Smooth muscle cell (in vitro differentiated cells): Measurements from ENCODE around the gene SFRP5. TPM values are rescaled to one million over a fixed set of nuclear protein-coding genes. Genes with fewer than 3 reads are reported as not detected.

Source experiments
- DNase-seq: peaks from one replicate; lab custom pipeline; 2025; ENCODE audit not compliant: unreplicated experiment; lab: John Stamatoyannopoulos, UW
- H2AFZ ChIP-seq: fragments of 200-600 bp; sonication (generic); 2 replicates; pipeline ENCODE4 v1.6.0; 2016; ENCODE audit warnings: antibody characterized with exemption, low read depth, mild to moderate bottlenecking
- H3F3A ChIP-seq: fragments of 200-600 bp; sonication (generic); 2 replicates; pipeline ENCODE4 v1.6.0; 2017; ENCODE audit warnings: antibody characterized with exemption, low read depth
- H3K27ac ChIP-seq: fragments of 200-600 bp; sonication (generic); 2 replicates; pipeline ENCODE4 v1.5.1; 2016; ENCODE audit warnings: low read depth, mild to moderate bottlenecking
- H3K27me3 ChIP-seq: fragments of 200-600 bp; sonication (generic); 2 replicates; pipeline ENCODE4 v1.6.1; 2016; ENCODE audit warnings: low read depth, mild to moderate bottlenecking
- H3K36me3 ChIP-seq: fragments of 200-600 bp; sonication (generic); 2 replicates; pipeline ENCODE4 v1.5.1; 2016; ENCODE audit warnings: low read depth
- H3K4me1 ChIP-seq: fragments of 200-600 bp; sonication (generic); 2 replicates; pipeline ENCODE4 v1.5.1; 2016; ENCODE audit warnings: low read depth
- H3K4me2 ChIP-seq: fragments of 200-600 bp; sonication (generic); 2 replicates; pipeline ENCODE4 v1.6.0; 2016; ENCODE audit warnings: mild to moderate bottlenecking
- H3K4me3 ChIP-seq: fragments of 200-600 bp; sonication (generic); 2 replicates; pipeline ENCODE4 v1.5.1; 2016; ENCODE audit warnings: mild to moderate bottlenecking
- H3K79me2 ChIP-seq: fragments of 200-600 bp; sonication (generic); 2 replicates; pipeline ENCODE4 v1.6.0; 2016; ENCODE audit warnings: low read depth, mild to moderate bottlenecking
- H3K9ac ChIP-seq: fragments of 200-600 bp; sonication (generic); 2 replicates; pipeline ENCODE4 v1.6.0; 2016; ENCODE audit warnings: low read depth
- H3K9me3 ChIP-seq: fragments of 200-600 bp; sonication (generic); replicated peaks from 2 replicates; pipeline ENCODE4 v1.5.1; 2016; ENCODE audit warnings: low read depth
- H4K20me1 ChIP-seq: fragments of 200-600 bp; sonication (generic); 2 replicates; pipeline ENCODE4 v1.6.0; 2016; ENCODE audit warnings: low read depth
- WGBS: methylation state at CpG from one replicate; pipeline ENCODE4 v1.1.7; 2016; ENCODE audit warnings: low lambda C conversion rate; 5-methylcytosine and 5-hydroxymethylcytosine counted together
- polyA plus RNA-seq: library from polyadenylated mRNA; unstranded; fragments of >200 nt; fragmentation: Nextera tagmentation; extraction: Ambion mirVana; gene quantifications from 2 replicates; pipeline ENCODE4 v1.2.1, GENCODE V29; 2016
- total RNA-seq: library from RNA; depleted of rRNA; stranded (reverse); fragments of >200 nt; gene quantifications from 2 replicates; pipeline ENCODE4 v1.2.3, GENCODE V29; 2014
- TF ChIP-seq, protein P1 (sequence below): fragments of 200-600 bp; sonication (generic); IDR thresholded peaks from 2 replicates; pipeline ENCODE4 v1.5.1; 2017; ENCODE audit warnings: borderline replicate concordance, mild to moderate bottlenecking, antibody characterized with exemption; ENCODE audit not compliant: insufficient read depth, poor library complexity, severe bottlenecking

The SFRP5 gene
- total and polyA plus RNA-seq, 2 experiments from 2014 or later = 0.11 TPM; not detected in 1

DNA sequence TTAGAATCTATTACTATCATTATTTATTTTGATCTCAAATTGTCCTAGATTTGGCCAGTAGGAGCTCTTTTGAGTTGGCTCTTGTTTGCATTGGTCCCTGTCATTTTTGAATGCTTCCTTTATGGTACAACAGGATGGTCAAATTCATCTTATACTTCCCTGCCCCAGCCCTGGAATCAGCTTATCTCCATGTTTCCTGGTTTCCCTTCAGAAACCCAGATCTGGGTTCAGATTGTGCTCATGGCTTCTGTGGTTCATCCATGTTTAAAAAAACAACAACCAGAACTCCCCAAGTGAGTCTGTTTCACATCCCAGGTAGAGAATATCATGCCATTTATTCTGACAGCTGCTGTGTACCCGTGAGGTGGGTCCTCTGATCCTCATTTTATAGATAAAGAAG, 24.2 kb downstream of the SFRP5 start:
- peaks cover 9% of the 10 kb centered on the region for H3K36me3 ChIP-seq
- H3K4me2 ChIP-seq = no peak overlapping the region
- H3K4me3 ChIP-seq = no peak overlapping the region
- DNase-seq = no peak
- H3K27ac ChIP-seq = no peak overlapping the region
- no peaks in the 10 kb centered on the region for H3K9me3 ChIP-seq
- no peaks in the 10 kb centered on the region for H3F3A ChIP-seq
- H3K9ac ChIP-seq = no peak overlapping the region
- H3K27me3 ChIP-seq = no peaks in the 10 kb centered on the region
- WGBS = 79% methylated on average over 1 of the region's 1 CpG
- TF ChIP-seq, protein P1, sequence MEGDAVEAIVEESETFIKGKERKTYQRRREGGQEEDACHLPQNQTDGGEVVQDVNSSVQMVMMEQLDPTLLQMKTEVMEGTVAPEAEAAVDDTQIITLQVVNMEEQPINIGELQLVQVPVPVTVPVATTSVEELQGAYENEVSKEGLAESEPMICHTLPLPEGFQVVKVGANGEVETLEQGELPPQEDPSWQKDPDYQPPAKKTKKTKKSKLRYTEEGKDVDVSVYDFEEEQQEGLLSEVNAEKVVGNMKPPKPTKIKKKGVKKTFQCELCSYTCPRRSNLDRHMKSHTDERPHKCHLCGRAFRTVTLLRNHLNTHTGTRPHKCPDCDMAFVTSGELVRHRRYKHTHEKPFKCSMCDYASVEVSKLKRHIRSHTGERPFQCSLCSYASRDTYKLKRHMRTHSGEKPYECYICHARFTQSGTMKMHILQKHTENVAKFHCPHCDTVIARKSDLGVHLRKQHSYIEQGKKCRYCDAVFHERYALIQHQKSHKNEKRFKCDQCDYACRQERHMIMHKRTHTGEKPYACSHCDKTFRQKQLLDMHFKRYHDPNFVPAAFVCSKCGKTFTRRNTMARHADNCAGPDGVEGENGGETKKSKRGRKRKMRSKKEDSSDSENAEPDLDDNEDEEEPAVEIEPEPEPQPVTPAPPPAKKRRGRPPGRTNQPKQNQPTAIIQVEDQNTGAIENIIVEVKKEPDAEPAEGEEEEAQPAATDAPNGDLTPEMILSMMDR = no peak
- no peak overlapping the region for H2AFZ ChIP-seq
- H4K20me1 ChIP-seq = peaks cover 60% of the 10 kb centered on the region
- no peaks in the 10 kb centered on the region for H3K4me1 ChIP-seq
- peaks cover 16% of the 10 kb centered on the region for H3K79me2 ChIP-seq

DNA sequence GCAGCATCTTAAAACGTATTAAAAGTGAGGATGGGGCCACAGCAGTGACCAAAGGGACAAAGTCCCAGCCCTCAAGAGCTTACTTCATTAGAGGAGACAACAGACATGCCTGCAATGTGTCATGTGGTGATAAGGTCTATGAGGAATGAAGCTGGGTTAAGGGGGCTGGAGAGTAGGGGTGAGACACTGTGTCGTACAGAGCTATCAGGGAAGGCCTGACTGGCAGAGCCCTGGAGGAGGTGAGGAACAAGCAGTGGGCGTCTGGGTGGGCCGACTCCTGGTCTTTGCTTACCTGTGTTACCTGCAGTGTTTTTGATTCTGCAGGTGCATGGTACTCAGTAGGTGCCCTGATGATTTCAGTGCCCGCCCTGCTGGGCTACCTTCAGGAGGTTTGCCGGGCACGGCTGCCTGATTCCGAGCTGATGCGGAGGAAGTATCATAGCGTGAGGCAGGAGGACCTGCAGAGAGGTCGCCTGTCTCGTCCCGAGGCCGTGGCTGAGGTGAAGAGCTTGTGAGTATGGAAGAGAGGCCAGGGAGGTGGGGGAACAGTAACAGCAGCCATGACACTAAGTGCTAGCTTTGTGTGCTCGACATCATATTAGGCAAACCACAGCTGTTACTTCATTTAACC, 27.3 kb downstream of the SFRP5 start:
- Histone ChIP-seq H3K4me2 (no peak overlapping the region), H4K20me1 (peaks cover 69% of the 10 kb centered on the region), H3K36me3 (peaks cover 17% of the 10 kb centered on the region), H3K27ac (no peak overlapping the region), H2AFZ (no peak overlapping the region), H3K79me2 (peaks cover 43% of the 10 kb centered on the region), H3K4me3 (no peak overlapping the region), H3K4me1 (no peaks in the 10 kb centered on the region), H3K9ac (no peak overlapping the region), H3F3A (no peaks in the 10 kb centered on the region), H3K27me3 (no peaks in the 10 kb centered on the region), H3K9me3 (no peaks in the 10 kb centered on the region)
- TF ChIP-seq, protein P1 = no peak
- no peak for DNase-seq
- WGBS = 90% methylated on average over 15 of the region's 15 CpGs

DNA sequence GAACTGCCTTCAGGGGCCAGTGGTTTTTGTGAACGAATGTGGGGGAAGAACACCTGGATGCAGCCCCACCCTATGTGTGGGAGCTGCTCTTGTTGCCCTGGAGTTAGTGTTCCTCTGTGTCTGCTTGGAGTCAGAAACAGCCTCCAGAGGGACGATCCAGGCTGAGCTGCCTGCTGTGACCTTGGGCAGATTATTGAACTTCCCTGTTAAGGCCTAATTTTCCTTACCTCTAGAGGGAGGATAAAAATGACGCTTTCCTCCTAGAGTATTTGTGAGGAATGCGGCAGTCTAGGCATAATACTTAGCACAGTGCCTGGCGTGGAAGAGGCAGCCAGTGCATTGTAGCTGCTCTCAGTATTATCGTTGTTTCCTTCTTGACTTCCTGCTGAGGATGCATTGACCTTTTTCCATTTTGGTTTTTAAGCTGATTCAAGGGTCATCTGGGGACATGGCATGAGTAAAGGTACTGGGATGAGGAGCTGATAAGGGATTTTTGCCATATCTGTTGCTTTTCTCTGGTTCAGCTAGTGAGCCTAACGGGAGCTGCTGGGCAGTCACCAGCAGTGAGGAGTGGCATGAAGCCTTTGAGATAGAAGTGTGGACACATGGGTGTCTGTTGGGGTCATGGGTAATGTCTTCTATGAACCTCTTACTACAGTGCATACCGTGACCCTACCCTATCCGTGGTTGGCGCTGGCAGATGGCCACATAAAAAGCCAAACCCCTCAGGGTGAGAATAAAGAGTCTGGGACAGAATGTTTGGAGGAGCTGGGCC, 28.4 kb downstream of the SFRP5 start:
- Histone ChIP-seq H3K36me3 (peaks cover 10% of the 10 kb centered on the region), H3F3A (no peaks in the 10 kb centered on the region), H3K4me1 (peaks cover 1% of the 10 kb centered on the region), H3K4me2 (no peak overlapping the region), H3K9ac (no peak overlapping the region), H4K20me1 (peaks cover 68% of the 10 kb centered on the region), H2AFZ (no peak overlapping the region), H3K79me2 (peaks cover 54% of the 10 kb centered on the region), H3K9me3 (no peaks in the 10 kb centered on the region), H3K27me3 (no peaks in the 10 kb centered on the region), H3K27ac (no peak overlapping the region), H3K4me3 (no peak overlapping the region)
- no peak for DNase-seq
- TF ChIP-seq, protein P1 = no peak
- WGBS = 90% methylated on average over 10 of the region's 10 CpGs
